GM06990 (cell line): Measurements from ENCODE around the gene CCDC107.

Experiments used
- DNase-seq: peaks from one replicate; pipeline ENCODE4 v3.0.0-alpha.2; 2011; ENCODE audit not compliant: insufficient read length; ENCODE audit errors: extremely low read depth
- H3K27me3 ChIP-seq: replicated peaks from 2 replicates; pipeline ENCODE4 v1.6.0; 2011; ENCODE audit warnings: low read length; ENCODE audit not compliant: control insufficient read depth, insufficient read depth
- H3K36me3 ChIP-seq: 2 replicates; pipeline ENCODE4 v1.5.1; 2011; ENCODE audit warnings: low read length; ENCODE audit not compliant: control insufficient read depth, insufficient read depth
- H3K4me3 ChIP-seq: replicated peaks from 2 replicates; pipeline ENCODE4 v1.5.1; 2011; ENCODE audit warnings: low read depth, mild to moderate bottlenecking, control low read depth, low read length
- CTCF ChIP-seq: IDR thresholded peaks from 2 replicates; pipeline ENCODE4 v1.5.1; 2011; ENCODE audit warnings: low read length, control low read depth, mild to moderate bottlenecking, inconsistent platforms; ENCODE audit not compliant: insufficient read depth, poor library complexity, severe bottlenecking

CCDC107 gene

DNA sequence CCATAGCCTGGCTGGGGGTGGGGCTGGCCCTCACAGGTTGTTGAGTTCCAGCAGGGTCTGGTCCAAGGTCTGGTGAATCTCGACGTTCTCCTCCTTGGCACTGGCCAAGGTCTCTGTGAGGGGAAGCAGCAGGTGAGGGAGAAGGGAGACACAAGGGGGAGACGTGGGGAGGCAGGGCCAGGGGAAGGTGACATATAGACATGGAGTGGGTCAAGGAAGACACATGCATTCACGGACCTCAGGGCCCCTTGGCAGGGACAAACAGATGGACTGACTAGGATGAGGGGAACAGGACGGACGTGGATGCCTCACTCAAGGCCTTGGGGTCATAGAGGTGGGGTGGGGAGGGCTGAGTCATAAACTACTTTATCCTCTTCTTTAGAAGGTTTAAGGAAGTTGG is 24.0 kb downstream of the CCDC107 start:
- TF ChIP-seq CTCF = no peak
- Histone ChIP-seq H3K4me3 (no peak overlapping the region), H3K36me3 (no peaks in the 10 kb centered on the region), H3K27me3 (no peaks in the 10 kb centered on the region)
- DNase-seq = no peak

DNA sequence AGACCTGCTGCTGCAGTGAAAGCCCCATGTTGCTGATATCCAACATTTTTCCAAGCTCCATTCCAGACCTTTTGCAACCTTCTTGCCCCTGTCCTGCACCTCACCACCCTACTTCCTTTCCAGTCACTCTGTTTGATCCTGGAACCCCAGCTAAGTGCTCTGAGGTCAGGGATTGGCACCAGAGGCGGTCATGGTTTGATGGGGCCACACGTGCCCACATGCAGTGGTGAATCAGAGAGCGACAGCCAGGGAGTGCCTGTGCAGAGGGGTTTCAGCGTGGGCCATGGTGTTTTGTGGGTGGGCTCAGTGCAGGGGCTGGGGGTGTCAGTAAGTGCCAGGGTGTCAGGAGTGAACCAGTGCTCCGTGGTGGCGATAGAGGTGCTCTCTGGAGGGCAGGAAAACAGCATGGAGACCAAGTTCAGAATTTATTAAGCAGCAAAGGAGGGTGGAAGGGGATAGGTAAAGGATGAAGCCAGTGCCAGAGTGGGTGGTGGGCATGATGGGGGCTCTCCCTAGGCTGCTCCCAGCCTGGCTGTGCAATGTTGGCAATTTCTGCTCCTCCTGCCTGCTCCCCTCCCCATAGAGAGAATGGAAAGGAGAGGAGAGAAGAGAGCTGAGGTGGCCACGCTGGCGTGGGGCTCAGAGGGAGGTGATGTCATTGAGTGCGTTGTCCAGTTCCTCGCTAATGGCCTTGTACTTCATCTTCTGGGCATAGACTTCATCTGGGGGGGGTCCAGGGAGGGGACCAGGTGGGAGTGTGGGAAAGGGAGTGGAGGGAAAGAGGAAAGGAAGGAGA is 24.6 kb downstream of the CCDC107 start:
- no peak for DNase-seq
- TF ChIP-seq CTCF = no peak
- Histone ChIP-seq H3K36me3 (no peaks in the 10 kb centered on the region), H3K27me3 (no peaks in the 10 kb centered on the region), H3K4me3 (no peak overlapping the region)

- Histone ChIP-seq H3K27me3 (no peaks in the 10 kb centered on the region), H3K4me3 (no peak overlapping the region), H3K36me3 (no peaks in the 10 kb centered on the region)
- DNase-seq = no peak
- no peak for TF ChIP-seq CTCF
Measured at GRCh38 chr9:35683323-35683722, 25.2 kb downstream of the CCDC107 start.

- no peaks in the 10 kb centered on the region for H3K36me3 ChIP-seq
- H3K27me3 ChIP-seq = no peaks in the 10 kb centered on the region
- no peak overlapping the region for H3K4me3 ChIP-seq
- no peak for TF ChIP-seq CTCF
- no peak for DNase-seq
Measured at GRCh38 chr9:35684921-35685320, 26.8 kb downstream of the CCDC107 start.

- no peaks in the 10 kb centered on the region for H3K36me3 ChIP-seq
Measured at GRCh38 chr9:35685506-35685905, 27.4 kb downstream of the CCDC107 start.

More at GRCh38 chr9:35685506-35685905, 27.4 kb downstream of the CCDC107 start:
- H3K27me3 ChIP-seq = no peaks in the 10 kb centered on the region
- no peak overlapping the region for H3K4me3 ChIP-seq
- TF ChIP-seq CTCF = no peak
- DNase-seq = no peak
